ENCODE data around the gene PRKAA2.

The PRKAA2 gene

GRCh38 chr1:56675763-56676162, 30.6 kb downstream of the PRKAA2 start:
- no peaks in the 10 kb centered on the region for H3K27me3 ChIP-seq (ENCODE audit: control insufficient read depth, insufficient read depth, low read length)

GRCh38 chr1:56676571-56677035, 31.5 kb downstream of the PRKAA2 start:
- no peaks in the 10 kb centered on the region for H3K27me3 ChIP-seq (ENCODE audit: control insufficient read depth, insufficient read depth, low read length)
- no peak overlapping the region for H3K27ac ChIP-seq (ENCODE audit: low read depth, low read length)
- no peaks in the 10 kb centered on the region for H3K9me3 ChIP-seq (ENCODE audit: control insufficient read depth, insufficient read depth, low read depth, low read length)
- H3K36me3 ChIP-seq (ENCODE audit: control insufficient read depth, insufficient read depth, low read length), result no peaks in the 10 kb centered on the region
- no peak overlapping the region for H3K9ac ChIP-seq (ENCODE audit: low read length)
- H3K4me1 ChIP-seq (ENCODE audit: control insufficient read depth, insufficient read depth, low read length), result no peaks in the 10 kb centered on the region
- H3K4me3 ChIP-seq (ENCODE audit: low read depth, low read length), result no peak overlapping the region

More at GRCh38 chr1:56675763-56676162, 30.6 kb downstream of the PRKAA2 start:
- H3K27ac ChIP-seq (ENCODE audit: low read depth, low read length), result no peak overlapping the region
- H3K4me1 ChIP-seq (ENCODE audit: control insufficient read depth, insufficient read depth, low read length), result no peaks in the 10 kb centered on the region
- no peak overlapping the region for H3K4me3 ChIP-seq (ENCODE audit: low read depth, low read length)
- H3K9ac ChIP-seq (ENCODE audit: low read length), result no peak overlapping the region
- no peaks in the 10 kb centered on the region for H3K36me3 ChIP-seq (ENCODE audit: control insufficient read depth, insufficient read depth, low read length)
- H3K9me3 ChIP-seq (ENCODE audit: control insufficient read depth, insufficient read depth, low read depth, low read length), result no peaks in the 10 kb centered on the region

GRCh38 chr1:56683569-56683968, 38.5 kb downstream of the PRKAA2 start:
- no peak overlapping the region for H3K4me3 ChIP-seq (ENCODE audit: low read depth, low read length)
- no peak overlapping the region for H3K27ac ChIP-seq (ENCODE audit: low read depth, low read length)
- peaks cover 7% of the 10 kb centered on the region for H3K4me1 ChIP-seq (ENCODE audit: control insufficient read depth, insufficient read depth, low read length)
- H3K9me3 ChIP-seq (ENCODE audit: control insufficient read depth, insufficient read depth, low read depth, low read length), result no peaks in the 10 kb centered on the region
- H3K27me3 ChIP-seq (ENCODE audit: control insufficient read depth, insufficient read depth, low read length), result no peaks in the 10 kb centered on the region
- H3K9ac ChIP-seq (ENCODE audit: low read length), result no peak overlapping the region
- H3K36me3 ChIP-seq (ENCODE audit: control insufficient read depth, insufficient read depth, low read length), result no peaks in the 10 kb centered on the region

- no peak overlapping the region for H3K4me3 ChIP-seq (ENCODE audit: low read depth, low read length)
- H3K9me3 ChIP-seq (ENCODE audit: control insufficient read depth, insufficient read depth, low read depth, low read length), result no peaks in the 10 kb centered on the region
- no peaks in the 10 kb centered on the region for H3K36me3 ChIP-seq (ENCODE audit: control insufficient read depth, insufficient read depth, low read length)
- H3K9ac ChIP-seq (ENCODE audit: low read length), result no peak overlapping the region
- H3K27me3 ChIP-seq (ENCODE audit: control insufficient read depth, insufficient read depth, low read length), result no peaks in the 10 kb centered on the region
- H3K4me1 ChIP-seq (ENCODE audit: control insufficient read depth, insufficient read depth, low read length), result peaks cover 11% of the 10 kb centered on the region
- no peak overlapping the region for H3K27ac ChIP-seq (ENCODE audit: low read depth, low read length)
Measured at GRCh38 chr1:56686169-56686568, 41.1 kb downstream of the PRKAA2 start.

GRCh38 chr1:56688522-56689026, 43.5 kb downstream of the PRKAA2 start:
- H3K4me1 ChIP-seq (ENCODE audit: control insufficient read depth, insufficient read depth, low read length), result peaks cover 11% of the 10 kb centered on the region

GRCh38 chr1:56696663-56697062, 51.5 kb downstream of the PRKAA2 start:
- H3K4me1 ChIP-seq (ENCODE audit: control insufficient read depth, insufficient read depth, low read length), result no peaks in the 10 kb centered on the region
- H3K9ac ChIP-seq (ENCODE audit: low read length), result no peak overlapping the region
- H3K27ac ChIP-seq (ENCODE audit: low read depth, low read length), result no peak overlapping the region
- no peaks in the 10 kb centered on the region for H3K27me3 ChIP-seq (ENCODE audit: control insufficient read depth, insufficient read depth, low read length)
- peaks cover 4% of the 10 kb centered on the region; the same call in 1 of the 2 replicates for H3K36me3 ChIP-seq (ENCODE audit: control insufficient read depth, insufficient read depth, low read length)
- no peak overlapping the region for H3K4me3 ChIP-seq (ENCODE audit: low read depth, low read length)
- H3K9me3 ChIP-seq (ENCODE audit: control insufficient read depth, insufficient read depth, low read depth, low read length), result peaks cover 10% of the 10 kb centered on the region; the same call in 1 of the 2 replicates

More at GRCh38 chr1:56688522-56689026, 43.5 kb downstream of the PRKAA2 start:
- Histone ChIP-seq H3K9ac (ENCODE audit: low read length) (peak overlapping the region; percentile 25), H3K27me3 (ENCODE audit: control insufficient read depth, insufficient read depth, low read length) (no peaks in the 10 kb centered on the region), H3K9me3 (ENCODE audit: control insufficient read depth, insufficient read depth, low read depth, low read length) (no peaks in the 10 kb centered on the region), H3K4me3 (ENCODE audit: low read depth, low read length) (no peak overlapping the region), H3K36me3 (ENCODE audit: control insufficient read depth, insufficient read depth, low read length) (no peaks in the 10 kb centered on the region), H3K27ac (ENCODE audit: low read depth, low read length) (peak overlapping the region; percentile 16; the same call in 1 of the 2 replicates)

GRCh38 chr1:56703747-56704146, 58.6 kb downstream of the PRKAA2 start:
- Histone ChIP-seq H3K27ac (ENCODE audit: low read depth, low read length) (no peak overlapping the region), H3K9ac (ENCODE audit: low read length) (no peak overlapping the region), H3K27me3 (ENCODE audit: control insufficient read depth, insufficient read depth, low read length) (no peaks in the 10 kb centered on the region)

GRCh38 chr1:56707379-56707778, 62.3 kb downstream of the PRKAA2 start:
- H3K9ac ChIP-seq (ENCODE audit: low read length), result no peak overlapping the region
- H3K4me3 ChIP-seq (ENCODE audit: low read depth, low read length), result no peak overlapping the region
- peaks cover 6% of the 10 kb centered on the region; the same call in 1 of the 2 replicates for H3K9me3 ChIP-seq (ENCODE audit: control insufficient read depth, insufficient read depth, low read depth, low read length)
- H3K4me1 ChIP-seq (ENCODE audit: control insufficient read depth, insufficient read depth, low read length), result no peaks in the 10 kb centered on the region
- no peaks in the 10 kb centered on the region for H3K27me3 ChIP-seq (ENCODE audit: control insufficient read depth, insufficient read depth, low read length)
- H3K27ac ChIP-seq (ENCODE audit: low read depth, low read length), result no peak overlapping the region
- H3K36me3 ChIP-seq (ENCODE audit: control insufficient read depth, insufficient read depth, low read length), result peaks cover 13% of the 10 kb centered on the region

More at GRCh38 chr1:56703747-56704146, 58.6 kb downstream of the PRKAA2 start:
- Histone ChIP-seq H3K36me3 (ENCODE audit: control insufficient read depth, insufficient read depth, low read length) (peaks cover 13% of the 10 kb centered on the region), H3K4me3 (ENCODE audit: low read depth, low read length) (no peak overlapping the region), H3K9me3 (ENCODE audit: control insufficient read depth, insufficient read depth, low read depth, low read length) (peaks cover 16% of the 10 kb centered on the region; the same call in 1 of the 2 replicates), H3K4me1 (ENCODE audit: control insufficient read depth, insufficient read depth, low read length) (no peaks in the 10 kb centered on the region)

- no peak overlapping the region for H3K4me3 ChIP-seq (ENCODE audit: low read depth, low read length)
- H3K4me1 ChIP-seq (ENCODE audit: control insufficient read depth, insufficient read depth, low read length), result no peaks in the 10 kb centered on the region
- peaks cover 6% of the 10 kb centered on the region for H3K36me3 ChIP-seq (ENCODE audit: control insufficient read depth, insufficient read depth, low read length)
- H3K9ac ChIP-seq (ENCODE audit: low read length), result no peak overlapping the region
- H3K27ac ChIP-seq (ENCODE audit: low read depth, low read length), result no peak overlapping the region
- no peaks in the 10 kb centered on the region for H3K27me3 ChIP-seq (ENCODE audit: control insufficient read depth, insufficient read depth, low read length)
- no peaks in the 10 kb centered on the region; the same call in 1 of the 2 replicates for H3K9me3 ChIP-seq (ENCODE audit: control insufficient read depth, insufficient read depth, low read depth, low read length)
Measured at GRCh38 chr1:56709269-56709880, 64.3 kb downstream of the PRKAA2 start.

GRCh38 chr1:56709995-56710394, 64.9 kb downstream of the PRKAA2 start:
- Histone ChIP-seq H3K36me3 (ENCODE audit: control insufficient read depth, insufficient read depth, low read length) (peaks cover 5% of the 10 kb centered on the region; the same call in 1 of the 2 replicates), H3K9me3 (ENCODE audit: control insufficient read depth, insufficient read depth, low read depth, low read length) (no peaks in the 10 kb centered on the region), H3K27ac (ENCODE audit: low read depth, low read length) (no peak overlapping the region), H3K4me3 (ENCODE audit: low read depth, low read length) (no peak overlapping the region), H3K9ac (ENCODE audit: low read length) (no peak overlapping the region), H3K27me3 (ENCODE audit: control insufficient read depth, insufficient read depth, low read length) (no peaks in the 10 kb centered on the region), H3K4me1 (ENCODE audit: control insufficient read depth, insufficient read depth, low read length) (no peaks in the 10 kb centered on the region)

GRCh38 chr1:56710646-56711045, 65.5 kb downstream of the PRKAA2 start:
- no peaks in the 10 kb centered on the region for H3K4me1 ChIP-seq (ENCODE audit: control insufficient read depth, insufficient read depth, low read length)
- H3K9ac ChIP-seq (ENCODE audit: low read length), result no peak overlapping the region
- no peak overlapping the region for H3K4me3 ChIP-seq (ENCODE audit: low read depth, low read length)
- no peaks in the 10 kb centered on the region for H3K9me3 ChIP-seq (ENCODE audit: control insufficient read depth, insufficient read depth, low read depth, low read length)
- no peak overlapping the region for H3K27ac ChIP-seq (ENCODE audit: low read depth, low read length)
- H3K36me3 ChIP-seq (ENCODE audit: control insufficient read depth, insufficient read depth, low read length), result peaks cover 5% of the 10 kb centered on the region; the same call in 1 of the 2 replicates
- H3K27me3 ChIP-seq (ENCODE audit: control insufficient read depth, insufficient read depth, low read length), result no peaks in the 10 kb centered on the region

All from HUES6 (cell line).